ENCODE measurements around the gene OLFM2.
"Not testable (repeated sequence)": the region's sequence is repeated elsewhere in the genome, so short reads cannot be mapped to it uniquely, and the experiment has no call there.

OLFM2 gene

DNA sequence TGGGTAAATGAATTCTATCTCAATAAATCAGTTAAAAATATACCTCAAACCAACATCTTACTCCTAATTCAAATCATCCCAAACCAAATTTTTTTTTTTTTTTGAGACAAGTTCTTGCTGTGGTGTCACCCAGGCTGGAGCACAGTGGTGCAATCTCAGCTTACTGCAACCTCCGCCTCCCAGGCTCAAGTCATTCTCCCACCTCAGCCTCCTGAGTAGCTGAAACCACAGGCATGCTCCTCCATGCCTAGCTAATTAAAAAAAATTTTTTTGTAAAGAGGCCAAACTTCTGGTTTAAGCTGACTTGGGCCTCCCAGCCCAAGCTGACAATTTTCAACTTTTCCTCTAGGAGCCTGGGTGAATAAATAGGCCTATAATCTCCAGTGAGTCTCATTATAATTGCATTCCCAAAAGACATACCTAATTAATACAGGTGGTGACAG is 22.1 kb upstream of the OLFM2 start:
- TF ChIP-seq, protein P1, sequence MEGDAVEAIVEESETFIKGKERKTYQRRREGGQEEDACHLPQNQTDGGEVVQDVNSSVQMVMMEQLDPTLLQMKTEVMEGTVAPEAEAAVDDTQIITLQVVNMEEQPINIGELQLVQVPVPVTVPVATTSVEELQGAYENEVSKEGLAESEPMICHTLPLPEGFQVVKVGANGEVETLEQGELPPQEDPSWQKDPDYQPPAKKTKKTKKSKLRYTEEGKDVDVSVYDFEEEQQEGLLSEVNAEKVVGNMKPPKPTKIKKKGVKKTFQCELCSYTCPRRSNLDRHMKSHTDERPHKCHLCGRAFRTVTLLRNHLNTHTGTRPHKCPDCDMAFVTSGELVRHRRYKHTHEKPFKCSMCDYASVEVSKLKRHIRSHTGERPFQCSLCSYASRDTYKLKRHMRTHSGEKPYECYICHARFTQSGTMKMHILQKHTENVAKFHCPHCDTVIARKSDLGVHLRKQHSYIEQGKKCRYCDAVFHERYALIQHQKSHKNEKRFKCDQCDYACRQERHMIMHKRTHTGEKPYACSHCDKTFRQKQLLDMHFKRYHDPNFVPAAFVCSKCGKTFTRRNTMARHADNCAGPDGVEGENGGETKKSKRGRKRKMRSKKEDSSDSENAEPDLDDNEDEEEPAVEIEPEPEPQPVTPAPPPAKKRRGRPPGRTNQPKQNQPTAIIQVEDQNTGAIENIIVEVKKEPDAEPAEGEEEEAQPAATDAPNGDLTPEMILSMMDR (IDR thresholded peaks at IDR 0.05; ENCODE audit: control insufficient read depth, extremely low read depth, insufficient read depth): no peak
- no peak for DNase-seq (ENCODE audit: low read depth)

DNA sequence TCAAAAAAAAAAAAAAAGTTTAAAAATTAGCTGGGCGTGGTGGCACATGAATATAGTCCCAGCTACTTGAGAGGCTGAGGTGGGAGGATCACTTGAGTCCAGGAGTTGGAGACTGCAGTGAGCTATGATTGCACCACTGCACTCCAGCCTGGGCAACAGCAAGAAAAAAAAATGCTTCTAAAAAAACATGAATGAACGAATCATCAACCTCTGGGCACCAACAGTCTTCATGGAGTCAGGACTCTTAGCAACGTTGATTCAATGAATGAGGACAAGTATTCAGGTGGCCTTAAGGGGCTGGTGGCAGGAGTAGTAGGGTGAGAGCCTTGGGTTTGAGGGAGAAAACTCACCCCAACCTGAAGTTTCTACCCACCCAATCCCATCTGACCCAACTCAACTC is 20.6 kb upstream of the OLFM2 start:
- no peak overlapping the region for H3K4me3 ChIP-seq (ENCODE audit: low read depth, low read length)
- TF ChIP-seq, protein P1 (IDR thresholded peaks at IDR 0.05; ENCODE audit: control insufficient read depth, extremely low read depth, insufficient read depth): no peak
- no peak for DNase-seq (ENCODE audit: low read depth)

More for the DNA sequence above, 22.1 kb upstream of the OLFM2 start:
- no peak overlapping the region for H3K4me3 ChIP-seq (ENCODE audit: low read depth, low read length)

- TF ChIP-seq, protein P1 (IDR thresholded peaks at IDR 0.05; ENCODE audit: control insufficient read depth, extremely low read depth, insufficient read depth): no peak
- DNase-seq (ENCODE audit: low read depth): no peak
- no peak overlapping the region for H3K4me3 ChIP-seq (ENCODE audit: low read depth, low read length)
Measured at GRCh38 chr19:9953802-9954542, 17.7 kb upstream of the OLFM2 start.

DNA sequence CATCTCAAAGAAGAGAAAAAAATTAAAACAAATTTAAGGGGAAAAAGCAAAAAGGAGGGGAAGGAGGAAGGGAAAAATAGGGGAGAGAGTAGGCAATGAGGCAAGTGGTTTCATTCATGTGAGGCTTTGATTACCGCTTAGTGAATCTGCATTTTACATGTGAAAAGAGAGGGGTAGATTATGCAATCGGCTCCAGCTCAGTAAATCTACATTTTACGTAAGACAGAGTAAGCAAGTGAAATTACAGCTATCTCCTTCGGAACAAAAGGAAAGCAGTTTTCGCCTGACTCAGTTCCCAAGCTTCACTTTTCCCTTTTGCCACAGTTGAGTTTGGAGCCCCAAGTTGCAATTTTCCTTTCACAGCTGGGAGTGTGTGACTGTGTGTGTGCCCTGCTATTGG is 16.0 kb upstream of the OLFM2 start:
- DNase-seq (ENCODE audit: low read depth): no peak
- no peak overlapping the region for H3K4me3 ChIP-seq (ENCODE audit: low read depth, low read length)
- TF ChIP-seq, protein P1 (IDR thresholded peaks at IDR 0.05; ENCODE audit: control insufficient read depth, extremely low read depth, insufficient read depth): no peak

GRCh38 chr19:9947441-9947840 is 11.1 kb upstream of the OLFM2 start:
- TF ChIP-seq, protein P1 (IDR thresholded peaks at IDR 0.05; ENCODE audit: control insufficient read depth, extremely low read depth, insufficient read depth): no peak
- no peak for DNase-seq (ENCODE audit: low read depth)
- H3K4me3 ChIP-seq (ENCODE audit: low read depth, low read length): no peak overlapping the region

DNA sequence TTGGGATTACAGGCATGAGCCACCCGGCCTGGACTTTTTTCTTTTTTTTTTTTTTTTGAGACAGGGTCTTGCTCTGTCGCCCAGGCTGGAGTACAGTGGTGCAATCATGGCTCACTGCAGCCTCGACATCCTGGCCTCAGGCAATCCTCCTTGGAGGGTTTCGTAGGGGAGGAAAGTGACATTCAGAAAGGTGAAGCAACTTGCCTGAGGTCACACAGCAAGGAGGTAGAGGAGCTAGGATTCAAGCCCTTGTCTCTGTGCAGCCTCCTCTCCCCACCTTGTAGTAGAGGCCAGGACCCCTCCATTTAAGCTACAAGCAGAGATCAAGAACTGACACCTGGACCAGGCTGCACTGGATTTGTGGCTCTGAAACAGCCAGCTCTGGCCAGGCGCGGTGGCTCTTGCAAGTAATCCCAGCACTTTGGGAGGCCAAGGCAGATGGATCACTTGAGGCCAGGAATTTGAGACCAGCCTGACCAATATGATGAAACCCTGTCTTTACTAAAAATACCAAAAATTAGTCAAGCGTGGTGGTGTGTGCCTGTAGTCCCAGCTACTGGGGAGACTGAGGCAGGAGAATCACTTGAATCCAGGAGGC is 10.3 kb upstream of the OLFM2 start:
- H3K4me3 ChIP-seq (ENCODE audit: low read depth, low read length); DNase-seq (ENCODE audit: low read depth): not testable (repeated sequence)

- TF ChIP-seq, protein P1 (IDR thresholded peaks at IDR 0.05; ENCODE audit: control insufficient read depth, extremely low read depth, insufficient read depth): no peak
- H3K4me3 ChIP-seq (ENCODE audit: low read depth, low read length): no peak overlapping the region
- no peak for DNase-seq (ENCODE audit: low read depth)
Measured at GRCh38 chr19:9945319-9945966, 9.1 kb upstream of the OLFM2 start.

Data from LNCaP clone FGC (cell line).